ENCODE results near the gene CLDN4. TPM values are rescaled to one million over a fixed set of nuclear protein-coding genes. Genes with fewer than 3 reads are reported as not detected.

The CLDN4 gene
- total and polyA plus RNA-seq, 9 of the 15 experiments (the other 6 are each of a cell fraction or from before 2014, with no cell fraction given): 0.05 to 0.60 (median 0.06) TPM; not detected in 3

DNA sequence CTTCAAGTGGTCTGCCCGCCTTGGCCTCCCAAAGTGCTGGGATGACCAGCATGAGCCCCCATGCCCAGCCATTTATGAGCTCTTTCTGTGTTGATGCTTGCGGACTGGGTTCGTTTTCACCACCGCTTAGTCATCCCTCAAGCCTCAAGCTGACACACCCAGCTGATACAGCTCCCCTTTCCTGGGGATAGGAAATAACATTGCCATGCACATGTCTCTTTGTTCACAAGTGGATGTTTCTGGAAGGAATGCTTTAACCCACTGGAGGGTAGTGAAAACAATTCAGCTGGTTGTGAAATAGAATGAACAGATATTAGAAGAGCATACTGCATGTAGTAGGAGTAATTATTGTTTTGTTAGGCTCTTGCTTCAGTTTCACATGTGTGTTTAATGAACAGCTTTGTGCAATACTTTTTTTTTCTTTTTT, 20.0 kb downstream of the CLDN4 start (continued):
- TF ChIP-seq ZKSCAN1 (IDR thresholded peaks at IDR 0.05; ENCODE audit: low read depth, low read length) (0 out of 2 replicates have a peak, but pooled peaks have one; percentile 19), TEAD4 (IDR thresholded peaks at IDR 0.05; ENCODE audit: low read length) (peak; percentile 17; the same call in 1 of the 2 replicates), TEAD4 (CRISPR knock-in tag; IDR thresholded peaks at IDR 0.05; ENCODE audit: borderline replicate concordance) (no peak), MEIS2 (IDR thresholded peaks at IDR 0.05; ENCODE audit: partially characterized antibody) (peak; percentile 70), NR2C2 (CRISPR knock-in tag; IDR thresholded peaks at IDR 0.05) (no peak), NR2C2 (tag; IDR thresholded peaks at IDR 0.05) (peak; percentile 15; the same call in 1 of the 2 replicates), FOXK2 (conservative IDR thresholded peaks at IDR 0.05 in 1 of 2, IDR thresholded peaks at IDR 0.05 in 1 of 2; ENCODE audit: low read depth in 2 of 2) (peak; percentile 53 to 81; a peak in 3 of 4 replicates), HDAC1 (IDR thresholded peaks at IDR 0.05) (peak in 1 of 2 experiments; percentile 68; a peak in 2 of 4 replicates), NFE2 (IDR thresholded peaks at IDR 0.05; ENCODE audit: low read depth) (peak; percentile 91), TAL1 (IDR thresholded peaks at IDR 0.05) (peak; percentile 13; the same call in 1 of the 2 replicates), HNRNPUL1 (IDR thresholded peaks at IDR 0.05; ENCODE audit: low read length) (no peak), ARID1B (IDR thresholded peaks at IDR 0.05) (peak; percentile 48), KAT7 (CRISPR knock-in tag; IDR thresholded peaks at IDR 0.05; ENCODE audit: borderline replicate concordance) (no peak), FUS (optimal IDR thresholded peaks at IDR 0.05; ENCODE audit: low read depth, low read length) (no peak), ZNF212 (CRISPR knock-in tag; IDR thresholded peaks at IDR 0.05) (no peak), TBL1XR1 (IDR thresholded peaks at IDR 0.05; ENCODE audit: low read length in 2 of 2) (0 out of 4 replicates have a peak, but pooled peaks of 1 of the 2 experiments have one; percentile 30), HNRNPH1 (optimal IDR thresholded peaks at IDR 0.05; ENCODE audit: low read depth, low read length) (no peak), TCF7L2 (IDR thresholded peaks at IDR 0.05; ENCODE audit: low read depth, low read length) (no peak), NFRKB (IDR thresholded peaks at IDR 0.05; ENCODE audit: low read depth) (no peak)
- TF ChIP-seq, protein P1, sequence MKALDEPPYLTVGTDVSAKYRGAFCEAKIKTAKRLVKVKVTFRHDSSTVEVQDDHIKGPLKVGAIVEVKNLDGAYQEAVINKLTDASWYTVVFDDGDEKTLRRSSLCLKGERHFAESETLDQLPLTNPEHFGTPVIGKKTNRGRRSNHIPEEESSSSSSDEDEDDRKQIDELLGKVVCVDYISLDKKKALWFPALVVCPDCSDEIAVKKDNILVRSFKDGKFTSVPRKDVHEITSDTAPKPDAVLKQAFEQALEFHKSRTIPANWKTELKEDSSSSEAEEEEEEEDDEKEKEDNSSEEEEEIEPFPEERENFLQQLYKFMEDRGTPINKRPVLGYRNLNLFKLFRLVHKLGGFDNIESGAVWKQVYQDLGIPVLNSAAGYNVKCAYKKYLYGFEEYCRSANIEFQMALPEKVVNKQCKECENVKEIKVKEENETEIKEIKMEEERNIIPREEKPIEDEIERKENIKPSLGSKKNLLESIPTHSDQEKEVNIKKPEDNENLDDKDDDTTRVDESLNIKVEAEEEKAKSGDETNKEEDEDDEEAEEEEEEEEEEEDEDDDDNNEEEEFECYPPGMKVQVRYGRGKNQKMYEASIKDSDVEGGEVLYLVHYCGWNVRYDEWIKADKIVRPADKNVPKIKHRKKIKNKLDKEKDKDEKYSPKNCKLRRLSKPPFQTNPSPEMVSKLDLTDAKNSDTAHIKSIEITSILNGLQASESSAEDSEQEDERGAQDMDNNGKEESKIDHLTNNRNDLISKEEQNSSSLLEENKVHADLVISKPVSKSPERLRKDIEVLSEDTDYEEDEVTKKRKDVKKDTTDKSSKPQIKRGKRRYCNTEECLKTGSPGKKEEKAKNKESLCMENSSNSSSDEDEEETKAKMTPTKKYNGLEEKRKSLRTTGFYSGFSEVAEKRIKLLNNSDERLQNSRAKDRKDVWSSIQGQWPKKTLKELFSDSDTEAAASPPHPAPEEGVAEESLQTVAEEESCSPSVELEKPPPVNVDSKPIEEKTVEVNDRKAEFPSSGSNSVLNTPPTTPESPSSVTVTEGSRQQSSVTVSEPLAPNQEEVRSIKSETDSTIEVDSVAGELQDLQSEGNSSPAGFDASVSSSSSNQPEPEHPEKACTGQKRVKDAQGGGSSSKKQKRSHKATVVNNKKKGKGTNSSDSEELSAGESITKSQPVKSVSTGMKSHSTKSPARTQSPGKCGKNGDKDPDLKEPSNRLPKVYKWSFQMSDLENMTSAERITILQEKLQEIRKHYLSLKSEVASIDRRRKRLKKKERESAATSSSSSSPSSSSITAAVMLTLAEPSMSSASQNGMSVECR (CRISPR knock-in tag; IDR thresholded peaks at IDR 0.05): peak; percentile 48; the same call in 1 of the 2 replicates
- TF ChIP-seq, protein P2, sequence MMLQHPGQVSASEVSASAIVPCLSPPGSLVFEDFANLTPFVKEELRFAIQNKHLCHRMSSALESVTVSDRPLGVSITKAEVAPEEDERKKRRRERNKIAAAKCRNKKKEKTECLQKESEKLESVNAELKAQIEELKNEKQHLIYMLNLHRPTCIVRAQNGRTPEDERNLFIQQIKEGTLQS (IDR thresholded peaks at IDR 0.05): peak; percentile 84
- TF ChIP-seq, protein P2 (CRISPR knock-in tag; conservative IDR thresholded peaks at IDR 0.05): 0 out of 2 replicates have a peak, but pooled peaks have one; percentile 19
- TF ChIP-seq, protein P3, sequence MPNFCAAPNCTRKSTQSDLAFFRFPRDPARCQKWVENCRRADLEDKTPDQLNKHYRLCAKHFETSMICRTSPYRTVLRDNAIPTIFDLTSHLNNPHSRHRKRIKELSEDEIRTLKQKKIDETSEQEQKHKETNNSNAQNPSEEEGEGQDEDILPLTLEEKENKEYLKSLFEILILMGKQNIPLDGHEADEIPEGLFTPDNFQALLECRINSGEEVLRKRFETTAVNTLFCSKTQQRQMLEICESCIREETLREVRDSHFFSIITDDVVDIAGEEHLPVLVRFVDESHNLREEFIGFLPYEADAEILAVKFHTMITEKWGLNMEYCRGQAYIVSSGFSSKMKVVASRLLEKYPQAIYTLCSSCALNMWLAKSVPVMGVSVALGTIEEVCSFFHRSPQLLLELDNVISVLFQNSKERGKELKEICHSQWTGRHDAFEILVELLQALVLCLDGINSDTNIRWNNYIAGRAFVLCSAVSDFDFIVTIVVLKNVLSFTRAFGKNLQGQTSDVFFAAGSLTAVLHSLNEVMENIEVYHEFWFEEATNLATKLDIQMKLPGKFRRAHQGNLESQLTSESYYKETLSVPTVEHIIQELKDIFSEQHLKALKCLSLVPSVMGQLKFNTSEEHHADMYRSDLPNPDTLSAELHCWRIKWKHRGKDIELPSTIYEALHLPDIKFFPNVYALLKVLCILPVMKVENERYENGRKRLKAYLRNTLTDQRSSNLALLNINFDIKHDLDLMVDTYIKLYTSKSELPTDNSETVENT (CRISPR knock-in tag; IDR thresholded peaks at IDR 0.05): no peak

Measured in K562 (cell line).